ENCODE data around the gene TEPSIN. TPM values are rescaled to one million over a fixed set of nuclear protein-coding genes. Genes with fewer than 3 reads are reported as not detected.

Gene TEPSIN
- total and polyA plus RNA-seq, 7 donors: 6.9 to 42.8 (median 23.5) TPM

DNA sequence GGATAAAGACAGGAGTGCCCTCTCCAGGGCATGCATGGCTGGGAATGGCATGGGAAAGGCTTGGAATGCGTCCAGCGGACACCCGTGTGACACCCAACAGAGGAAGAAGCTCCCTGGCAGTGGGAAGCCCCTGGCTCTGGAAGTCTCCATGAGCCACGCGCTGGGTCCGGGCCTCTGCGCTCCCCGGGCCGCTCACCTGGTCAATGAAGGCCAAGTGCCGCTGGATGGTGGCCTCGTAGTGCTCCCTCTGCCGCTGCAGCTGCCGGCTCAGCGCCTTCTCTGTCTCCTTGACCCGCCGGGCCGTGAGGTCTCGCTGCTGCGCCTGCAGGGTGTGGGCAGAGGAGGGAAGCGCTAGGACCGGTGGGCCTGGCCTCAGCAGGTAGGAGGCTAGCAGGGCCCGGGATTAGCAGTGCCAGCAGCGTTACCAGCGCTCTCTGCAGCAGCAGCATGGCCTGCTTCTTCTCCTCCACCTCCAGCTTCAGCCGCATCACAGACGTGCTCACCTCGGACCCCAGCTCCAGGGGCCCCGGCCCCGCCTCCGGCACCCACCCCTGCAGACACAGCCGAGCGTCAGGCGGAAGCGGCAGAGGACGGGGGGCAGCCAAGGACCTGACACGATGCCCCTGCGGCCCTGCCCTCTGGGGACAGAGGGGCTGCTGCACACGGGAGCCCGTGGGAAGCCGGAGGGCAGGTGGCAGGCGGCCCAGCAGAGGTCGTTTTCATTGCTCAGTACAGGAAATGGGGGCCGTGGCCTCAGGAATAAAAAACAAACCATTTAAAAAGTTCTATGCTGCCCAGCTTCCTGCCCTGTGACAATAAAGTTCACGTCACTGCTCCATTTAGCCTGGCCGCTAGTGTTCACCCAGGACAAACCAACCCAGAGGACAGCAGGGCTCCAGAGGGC lies 42.1 kb downstream of the TEPSIN start:
- TF ChIP-seq EP300 (IDR thresholded peaks at IDR 0.05): no peak
- no peak for TF ChIP-seq POLR2A (IDR thresholded peaks at IDR 0.05)
- TF ChIP-seq, protein P1, sequence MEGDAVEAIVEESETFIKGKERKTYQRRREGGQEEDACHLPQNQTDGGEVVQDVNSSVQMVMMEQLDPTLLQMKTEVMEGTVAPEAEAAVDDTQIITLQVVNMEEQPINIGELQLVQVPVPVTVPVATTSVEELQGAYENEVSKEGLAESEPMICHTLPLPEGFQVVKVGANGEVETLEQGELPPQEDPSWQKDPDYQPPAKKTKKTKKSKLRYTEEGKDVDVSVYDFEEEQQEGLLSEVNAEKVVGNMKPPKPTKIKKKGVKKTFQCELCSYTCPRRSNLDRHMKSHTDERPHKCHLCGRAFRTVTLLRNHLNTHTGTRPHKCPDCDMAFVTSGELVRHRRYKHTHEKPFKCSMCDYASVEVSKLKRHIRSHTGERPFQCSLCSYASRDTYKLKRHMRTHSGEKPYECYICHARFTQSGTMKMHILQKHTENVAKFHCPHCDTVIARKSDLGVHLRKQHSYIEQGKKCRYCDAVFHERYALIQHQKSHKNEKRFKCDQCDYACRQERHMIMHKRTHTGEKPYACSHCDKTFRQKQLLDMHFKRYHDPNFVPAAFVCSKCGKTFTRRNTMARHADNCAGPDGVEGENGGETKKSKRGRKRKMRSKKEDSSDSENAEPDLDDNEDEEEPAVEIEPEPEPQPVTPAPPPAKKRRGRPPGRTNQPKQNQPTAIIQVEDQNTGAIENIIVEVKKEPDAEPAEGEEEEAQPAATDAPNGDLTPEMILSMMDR (IDR thresholded peaks at IDR 0.05): no peak
- TF ChIP-seq POLR2AphosphoS5 (IDR thresholded peaks at IDR 0.05): no peak
- no peaks in the 10 kb centered on the region for H3K9me3 ChIP-seq
- no peak overlapping the region for H3K4me3 ChIP-seq
- WGBS, 2 donors: 90 to 92% methylated on average over 45 of the region's 45 CpGs
- no peaks in the 10 kb centered on the region for H3K27me3 ChIP-seq
- peaks cover 0 to 13% (median 0%) of the 10 kb centered on the region in 4 donors for H3K36me3 ChIP-seq
- H3K4me1 ChIP-seq: peaks cover 0 to 28% (median 0%) of the 10 kb centered on the region in 4 donors
- no peak overlapping the region for H3K27ac ChIP-seq
- intact Hi-C loops (cut with DNase I): no loop called here
- no peak for DNase-seq

DNA sequence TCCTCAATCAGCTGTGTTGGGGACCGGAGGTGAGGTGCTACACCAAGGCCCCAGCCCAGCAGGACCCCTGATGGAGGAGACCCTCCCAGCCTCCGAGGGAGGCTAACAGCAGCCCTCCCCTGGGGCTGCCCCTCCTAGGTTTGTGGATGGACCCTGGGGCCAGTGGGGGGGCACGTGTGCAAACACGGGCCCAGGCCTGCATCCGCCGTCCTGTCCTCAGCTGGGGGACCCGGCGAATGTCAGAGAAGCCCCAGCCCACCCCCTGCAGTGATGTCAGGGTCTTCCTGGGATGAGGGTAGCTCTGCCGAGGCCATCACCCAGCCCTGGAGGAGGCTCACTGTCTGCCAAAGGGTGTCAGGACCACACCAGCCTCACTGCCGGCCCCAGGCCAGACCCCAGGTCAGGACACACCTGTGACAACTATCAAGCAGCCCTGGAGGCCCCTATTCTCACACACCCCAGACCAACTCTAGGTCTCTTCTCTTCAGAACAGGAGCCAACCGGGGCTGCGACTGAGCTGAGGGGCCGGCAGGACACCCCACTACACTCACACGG lies 42.8 kb downstream of the TEPSIN start:
- no peaks in the 10 kb centered on the region for H3K9me3 ChIP-seq
- H3K27me3 ChIP-seq: no peaks in the 10 kb centered on the region
- H3K4me3 ChIP-seq: no peak overlapping the region
- H3K36me3 ChIP-seq: peaks cover 0 to 13% (median 0%) of the 10 kb centered on the region in 4 donors
- WGBS, 2 donors: 90 to 94% methylated on average over 14 of the region's 14 CpGs
- H3K4me1 ChIP-seq: peaks cover 0 to 28% (median 0%) of the 10 kb centered on the region in 4 donors
- DNase-seq: no peak
- H3K27ac ChIP-seq: no peak overlapping the region
- TF ChIP-seq, protein P1 (IDR thresholded peaks at IDR 0.05): no peak
- TF ChIP-seq POLR2A (IDR thresholded peaks at IDR 0.05) (no peak), EP300 (IDR thresholded peaks at IDR 0.05) (no peak), POLR2AphosphoS5 (IDR thresholded peaks at IDR 0.05) (no peak)
- intact Hi-C loops (cut with DNase I): no loop called here

DNA sequence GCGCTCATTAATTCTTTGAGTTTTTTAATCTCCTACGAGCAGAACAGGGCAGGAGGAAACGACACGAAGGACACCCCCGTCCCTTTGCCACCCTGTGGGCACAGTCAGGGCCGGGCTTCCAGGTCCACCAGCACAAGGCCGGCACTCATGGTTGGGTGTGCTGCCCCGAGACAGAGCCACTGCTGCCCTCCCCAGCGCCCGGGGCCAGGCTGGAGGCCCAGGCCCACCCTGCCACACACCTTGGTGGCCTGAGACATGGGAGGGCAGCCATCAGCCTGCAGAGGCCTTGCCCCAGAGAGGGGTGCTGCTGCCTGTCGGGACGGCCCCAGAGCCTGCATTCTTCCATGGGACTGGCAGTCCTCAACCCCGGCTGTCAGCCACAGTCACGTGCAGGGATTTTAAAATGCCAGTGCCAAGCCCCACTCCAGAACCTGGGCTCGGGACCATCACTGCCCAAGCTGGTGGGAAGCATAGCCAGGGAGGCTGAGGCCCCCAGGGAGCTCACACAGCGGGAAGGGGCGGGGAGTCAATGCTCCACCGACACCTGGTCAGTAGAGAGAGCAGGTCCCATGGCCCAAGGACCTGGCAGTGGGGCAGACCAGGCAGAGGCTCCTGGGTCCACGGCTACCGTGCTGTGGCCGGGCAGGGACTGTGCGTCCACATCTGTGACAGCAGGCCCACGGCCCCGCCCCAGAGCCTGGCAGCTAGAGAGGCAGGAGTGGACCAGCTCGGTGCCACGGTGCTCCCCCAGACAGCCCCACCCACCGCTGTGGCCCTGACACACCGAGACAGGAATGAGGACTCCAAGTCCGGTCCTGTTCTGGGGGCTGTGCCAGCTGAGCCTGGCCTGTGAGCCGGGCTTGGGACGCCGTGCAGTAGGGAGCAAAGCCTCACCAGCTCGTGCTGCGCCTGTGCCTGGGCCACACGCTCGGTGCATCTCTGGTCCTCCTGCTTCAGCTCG lies 43.6 kb downstream of the TEPSIN start:
- intact Hi-C loops (cut with DNase I): no loop called here

DNA sequence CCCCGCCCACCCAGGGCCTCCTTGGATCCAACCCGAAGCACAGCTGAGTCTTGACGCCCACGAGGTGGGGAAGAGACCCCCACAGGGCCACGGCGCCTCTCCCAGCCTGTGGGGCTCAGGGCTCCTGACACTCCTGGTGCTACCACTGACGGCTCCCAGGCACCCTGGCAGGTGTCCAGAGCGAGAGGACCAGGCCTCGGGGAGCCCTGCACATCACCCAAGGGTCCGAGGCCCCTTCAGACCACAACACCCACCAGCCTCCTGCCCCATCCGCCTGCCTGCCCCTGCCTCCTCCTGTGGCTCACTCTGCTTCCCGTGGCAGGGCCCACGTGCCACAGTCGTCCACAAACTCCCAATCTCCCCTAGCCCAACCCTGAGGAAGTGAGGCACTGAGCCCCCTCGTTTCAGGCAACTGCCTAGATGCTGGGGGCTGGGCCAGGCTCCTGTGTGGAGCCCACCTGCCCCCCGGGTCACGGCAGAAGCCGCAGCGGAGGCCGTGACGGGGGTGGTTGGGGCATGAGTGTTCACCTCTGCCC lies 44.6 kb downstream of the TEPSIN start:
- WGBS, 2 donors: 92 to 93% methylated on average over 21 of the region's 21 CpGs
- intact Hi-C loops (cut with DNase I): no loop called here
- Histone ChIP-seq H3K27ac (no peak overlapping the region), H3K4me1 (peaks cover 0 to 20% (median 0%) of the 10 kb centered on the region in 4 donors), H3K9me3 (no peaks in the 10 kb centered on the region), H3K27me3 (no peaks in the 10 kb centered on the region), H3K4me3 (no peak overlapping the region), H3K36me3 (peaks cover 0 to 18% (median 0%) of the 10 kb centered on the region in 4 donors)
- no peak for TF ChIP-seq POLR2A (IDR thresholded peaks at IDR 0.05)
- no peak for TF ChIP-seq POLR2AphosphoS5 (IDR thresholded peaks at IDR 0.05)
- TF ChIP-seq, protein P1 (IDR thresholded peaks at IDR 0.05): no peak
- no peak for TF ChIP-seq EP300 (IDR thresholded peaks at IDR 0.05)
- DNase-seq: no peak

More for the DNA sequence above, 43.6 kb downstream of the TEPSIN start:
- peaks cover 0 to 28% (median 0%) of the 10 kb centered on the region in 4 donors for H3K4me1 ChIP-seq
- TF ChIP-seq, protein P1 (IDR thresholded peaks at IDR 0.05): no peak
- TF ChIP-seq POLR2AphosphoS5 (IDR thresholded peaks at IDR 0.05) (no peak), EP300 (IDR thresholded peaks at IDR 0.05) (no peak), POLR2A (IDR thresholded peaks at IDR 0.05) (no peak)
- WGBS, 2 donors: 92 to 95% methylated on average over 37 of the region's 37 CpGs
- no peak overlapping the region for H3K4me3 ChIP-seq
- H3K27me3 ChIP-seq: no peaks in the 10 kb centered on the region
- H3K27ac ChIP-seq: no peak overlapping the region
- H3K9me3 ChIP-seq: no peaks in the 10 kb centered on the region
- peaks cover 0 to 18% (median 0%) of the 10 kb centered on the region in 4 donors for H3K36me3 ChIP-seq
- DNase-seq: no peak
